GM23338 (cell line): Measurements from ENCODE around the gene LSP1. TPM values are rescaled to one million over a fixed set of nuclear protein-coding genes. Genes with fewer than 3 reads are reported as not detected.

ENCODE experiments used
- ATAC-seq: fragments of 200-7000 bp; cut with Tn5 transposase; 3 replicates; pipeline ENCODE4 v1.9.1; 2020
- DNase-seq: peaks from one replicate; pipeline ENCODE4 v3.0.0-alpha.2; 2015; ENCODE audit warnings: low spot score
- H2AFZ ChIP-seq: fragments of 200-600 bp; sonication (generic); 2 replicates; pipeline ENCODE4 v1.8.0; 2016; ENCODE audit warnings: antibody characterized with exemption, mild to moderate bottlenecking, moderate library complexity
- H3F3A ChIP-seq: fragments of 200-600 bp; sonication (generic); replicated peaks from 2 replicates; pipeline ENCODE4 v1.8.0; 2017; ENCODE audit warnings: antibody characterized with exemption, mixed run types, low read depth
- H3K27ac ChIP-seq: fragments of 200-600 bp; sonication (generic); 2 replicates; pipeline ENCODE4 v1.6.1; 2016; ENCODE audit warnings: low read depth
- H3K27me3 ChIP-seq: fragments of 200-600 bp; sonication (generic); 2 replicates; pipeline ENCODE4 v1.8.0; 2016; ENCODE audit warnings: mild to moderate bottlenecking, mixed run types, moderate library complexity; ENCODE audit not compliant: insufficient read depth
- H3K36me3 ChIP-seq: fragments of 200-600 bp; sonication (generic); 2 replicates; pipeline ENCODE4 v1.8.0; 2016; ENCODE audit warnings: mild to moderate bottlenecking; ENCODE audit not compliant: insufficient read depth
- H3K4me1 ChIP-seq: fragments of 200-600 bp; sonication (generic); 2 replicates; pipeline ENCODE4 v1.8.0; 2016; ENCODE audit warnings: mild to moderate bottlenecking, moderate library complexity; ENCODE audit not compliant: insufficient read depth
- H3K4me2 ChIP-seq: fragments of 200-600 bp; sonication (generic); 2 replicates; pipeline ENCODE4 v1.7.1; 2017; ENCODE audit warnings: mixed run types
- H3K4me3 ChIP-seq: fragments of 200-600 bp; sonication (generic); 2 replicates; pipeline ENCODE4 v1.6.1; 2016; ENCODE audit warnings: mixed run types
- H3K79me2 ChIP-seq: fragments of 200-600 bp; sonication (generic); replicated peaks from 2 replicates; pipeline ENCODE4 v1.8.0; 2017; ENCODE audit warnings: mild to moderate bottlenecking; ENCODE audit not compliant: insufficient read depth
- H3K9me2 ChIP-seq: fragments of 200-600 bp; sonication (generic); 2 replicates; pipeline ENCODE4 v1.8.0; 2017; ENCODE audit not compliant: insufficient read depth
- H4K20me1 ChIP-seq: fragments of 200-600 bp; sonication (generic); replicated peaks from 2 replicates; pipeline ENCODE4 v1.8.0; 2017; ENCODE audit warnings: mild to moderate bottlenecking; ENCODE audit not compliant: insufficient read depth
- H3K27ac Mint-ChIP-seq: 2 replicates; pipeline ENCODE4 v1.8.0; 2020; ENCODE audit warnings: inconsistent platforms, mild to moderate bottlenecking, moderate library complexity, mixed read lengths
- H3K27me3 Mint-ChIP-seq: 3 replicates; pipeline ENCODE4 v1.8.0; 2022; ENCODE audit warnings: low read depth, mild to moderate bottlenecking, moderate library complexity, mixed read lengths, inconsistent platforms; ENCODE audit not compliant: insufficient read depth, poor library complexity
- H3K36me3 Mint-ChIP-seq: 3 replicates; pipeline ENCODE4 v1.8.0; 2021; ENCODE audit warnings: low read depth, mild to moderate bottlenecking, inconsistent platforms, moderate library complexity, mixed read lengths
- H3K4me1 Mint-ChIP-seq: 3 replicates; pipeline ENCODE4 v1.8.0; 2020; ENCODE audit warnings: mild to moderate bottlenecking, inconsistent platforms, mixed read lengths
- H3K4me3 Mint-ChIP-seq: 3 replicates; pipeline ENCODE4 v1.8.0; 2021; ENCODE audit warnings: moderate library complexity, mild to moderate bottlenecking, inconsistent platforms, mixed read lengths
- H3K9me3 Mint-ChIP-seq: 3 replicates; pipeline ENCODE4 v1.8.0; 2020; ENCODE audit warnings: moderate library complexity, mild to moderate bottlenecking, inconsistent platforms, mixed read lengths
- CREB1 ChIP-seq: fragments of 250-450 bp; sonication (Bioruptor Pico); IDR thresholded peaks from 2 replicates; pipeline ENCODE4 v1.5.0; 2020; ENCODE audit warnings: low read depth, mild to moderate bottlenecking, moderate library complexity
- EZH2 ChIP-seq: fragments of 200-600 bp; sonication (generic); IDR thresholded peaks from one replicate; pipeline ENCODE4 v1.8.0; 2017; ENCODE audit warnings: antibody characterized with exemption, mild to moderate bottlenecking, low read depth; ENCODE audit not compliant: unreplicated experiment
- EZH2phosphoT487 ChIP-seq: fragments of 200-600 bp; sonication (generic); IDR thresholded peaks from one replicate; pipeline ENCODE4 v1.8.1; 2018; ENCODE audit warnings: antibody characterized with exemption; ENCODE audit not compliant: unreplicated experiment
- JUNB ChIP-seq: IDR thresholded peaks from one replicate; pipeline ENCODE4 v1.6.1; 2016; ENCODE audit warnings: antibody characterized with exemption; ENCODE audit not compliant: unreplicated experiment
- NANOG ChIP-seq: IDR thresholded peaks from 2 replicates; pipeline ENCODE4 v1.6.1; 2016; ENCODE audit warnings: antibody characterized with exemption, borderline replicate concordance
- POLR2AphosphoS5 ChIP-seq: IDR thresholded peaks from 2 replicates; pipeline ENCODE4 v1.6.1; 2016; ENCODE audit warnings: antibody characterized with exemption, low read depth
- STAT1 ChIP-seq: IDR thresholded peaks from one replicate; pipeline ENCODE4 v1.6.1; 2016; ENCODE audit warnings: antibody characterized with exemption; ENCODE audit not compliant: unreplicated experiment
- ZNF114 ChIP-seq: fragments of 250-450 bp; sonication (Bioruptor Pico); IDR thresholded peaks from 2 replicates; pipeline ENCODE4 v1.5.0; 2020; ENCODE audit warnings: mild to moderate bottlenecking, moderate library complexity
- ZNF331 ChIP-seq: fragments of 250-450 bp; sonication (Bioruptor Pico); IDR thresholded peaks from 2 replicates; pipeline ENCODE4 v1.5.0; 2020; ENCODE audit warnings: low read depth, mild to moderate bottlenecking, moderate library complexity
- polyA plus RNA-seq: library from polyadenylated mRNA; unstranded; fragments of >200 nt; fragmentation: Nextera tagmentation; extraction: Ambion mirVana; gene quantifications from 2 replicates; pipeline ENCODE4 v1.2.1, GENCODE V29; 2016
- total RNA-seq: library from RNA; depleted of rRNA; stranded (reverse); fragments of >200 nt; shearing (Covaris generic); gene quantifications from 2 replicates; pipeline ENCODE4 v1.2.3, GENCODE V29; 2014
- TF ChIP-seq, protein P1 (sequence below), 2 experiments: fragments of 200-600 bp in 1 of 2; sonication (generic) in 1 of 2; conservative IDR thresholded peaks; 2 replicates each; pipeline versions ENCODE4 v1.5.1 to v1.6.1; 2016 to 2017; ENCODE audit warnings: antibody characterized with exemption in 2 of 2, low read depth in 2 of 2, mild to moderate bottlenecking in 2 of 2, moderate library complexity in 1 of 2
- TF ChIP-seq, protein P2 (sequence below): IDR thresholded peaks from 2 replicates; pipeline ENCODE4 v1.6.1; 2016; ENCODE audit warnings: antibody characterized with exemption
- TF ChIP-seq, protein P3 (sequence below): IDR thresholded peaks from one replicate; pipeline ENCODE4 v1.6.1; 2018; ENCODE audit warnings: antibody characterized with exemption; ENCODE audit not compliant: unreplicated experiment

Gene LSP1
- total and polyA plus RNA-seq, 2 experiments from 2014 or later = 0.84 TPM; not detected in 1

DNA sequence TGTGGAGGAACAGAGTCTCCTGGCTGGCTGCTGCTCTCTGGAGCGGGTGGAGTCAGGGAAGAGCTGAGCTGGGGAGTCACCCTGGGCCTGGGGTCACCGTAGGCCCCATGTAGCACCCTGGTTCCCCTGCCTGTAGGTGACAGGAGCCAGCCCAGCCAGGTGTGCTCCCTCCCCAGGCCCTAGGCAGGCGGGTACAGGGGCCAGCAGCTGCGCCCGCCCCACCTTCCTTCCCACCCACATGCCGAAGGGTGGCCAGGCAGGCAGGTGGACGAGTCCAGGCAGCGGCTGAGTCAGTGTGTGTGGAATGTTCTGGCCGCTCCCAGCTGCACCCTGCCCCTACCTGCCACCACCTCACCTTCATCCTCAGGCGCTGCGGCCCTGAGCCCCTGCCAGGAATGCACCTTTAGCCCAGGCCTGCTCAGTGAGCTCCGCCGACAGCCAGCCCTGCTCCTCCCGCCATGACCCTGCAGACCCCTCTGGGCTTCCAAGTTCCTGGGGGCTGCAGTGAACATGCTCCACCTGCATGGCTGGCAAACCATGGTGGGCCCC is 18.7 kb upstream of the LSP1 start:
- H2AFZ ChIP-seq = no peak overlapping the region
- no peaks in the 10 kb centered on the region for H4K20me1 ChIP-seq
- no peak overlapping the region for H3K4me3 ChIP-seq
- no peaks in the 10 kb centered on the region for H3K36me3 Mint-ChIP-seq
- no peaks in the 10 kb centered on the region for H3K9me2 ChIP-seq
- TF ChIP-seq JUNB (no peak), EZH2 (no peak), CREB1 (no peak), POLR2AphosphoS5 (no peak), ZNF114 (CRISPR knock-in tag) (no peak), EZH2phosphoT487 (no peak), STAT1 (no peak), ZNF331 (no peak)
- TF ChIP-seq, protein P1, sequence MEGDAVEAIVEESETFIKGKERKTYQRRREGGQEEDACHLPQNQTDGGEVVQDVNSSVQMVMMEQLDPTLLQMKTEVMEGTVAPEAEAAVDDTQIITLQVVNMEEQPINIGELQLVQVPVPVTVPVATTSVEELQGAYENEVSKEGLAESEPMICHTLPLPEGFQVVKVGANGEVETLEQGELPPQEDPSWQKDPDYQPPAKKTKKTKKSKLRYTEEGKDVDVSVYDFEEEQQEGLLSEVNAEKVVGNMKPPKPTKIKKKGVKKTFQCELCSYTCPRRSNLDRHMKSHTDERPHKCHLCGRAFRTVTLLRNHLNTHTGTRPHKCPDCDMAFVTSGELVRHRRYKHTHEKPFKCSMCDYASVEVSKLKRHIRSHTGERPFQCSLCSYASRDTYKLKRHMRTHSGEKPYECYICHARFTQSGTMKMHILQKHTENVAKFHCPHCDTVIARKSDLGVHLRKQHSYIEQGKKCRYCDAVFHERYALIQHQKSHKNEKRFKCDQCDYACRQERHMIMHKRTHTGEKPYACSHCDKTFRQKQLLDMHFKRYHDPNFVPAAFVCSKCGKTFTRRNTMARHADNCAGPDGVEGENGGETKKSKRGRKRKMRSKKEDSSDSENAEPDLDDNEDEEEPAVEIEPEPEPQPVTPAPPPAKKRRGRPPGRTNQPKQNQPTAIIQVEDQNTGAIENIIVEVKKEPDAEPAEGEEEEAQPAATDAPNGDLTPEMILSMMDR (conservative IDR thresholded peaks at IDR 0.05; ENCODE audit: low read depth in 2 of 2) = no peak
- TF ChIP-seq, protein P2, sequence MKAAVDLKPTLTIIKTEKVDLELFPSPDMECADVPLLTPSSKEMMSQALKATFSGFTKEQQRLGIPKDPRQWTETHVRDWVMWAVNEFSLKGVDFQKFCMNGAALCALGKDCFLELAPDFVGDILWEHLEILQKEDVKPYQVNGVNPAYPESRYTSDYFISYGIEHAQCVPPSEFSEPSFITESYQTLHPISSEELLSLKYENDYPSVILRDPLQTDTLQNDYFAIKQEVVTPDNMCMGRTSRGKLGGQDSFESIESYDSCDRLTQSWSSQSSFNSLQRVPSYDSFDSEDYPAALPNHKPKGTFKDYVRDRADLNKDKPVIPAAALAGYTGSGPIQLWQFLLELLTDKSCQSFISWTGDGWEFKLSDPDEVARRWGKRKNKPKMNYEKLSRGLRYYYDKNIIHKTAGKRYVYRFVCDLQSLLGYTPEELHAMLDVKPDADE = no peak
- H3K4me1 ChIP-seq = no peaks in the 10 kb centered on the region; the same call in 1 of the 2 replicates
- no peaks in the 10 kb centered on the region for H3K36me3 ChIP-seq
- ATAC-seq (no peak), DNase-seq (no peak)
- no peaks in the 10 kb centered on the region for H3K9me3 Mint-ChIP-seq
- H3K4me2 ChIP-seq = no peak overlapping the region
- no peak overlapping the region for H3K4me3 Mint-ChIP-seq
- H3K4me1 Mint-ChIP-seq = peaks cover 5% of the 10 kb centered on the region; the same call in 1 of the 3 replicates
- no peak overlapping the region for H3K27ac ChIP-seq
- no peaks in the 10 kb centered on the region for H3F3A ChIP-seq
- no peaks in the 10 kb centered on the region for H3K27me3 ChIP-seq
- no peaks in the 10 kb centered on the region for H3K79me2 ChIP-seq
- H3K27me3 Mint-ChIP-seq = peaks cover 11% of the 10 kb centered on the region
- H3K27ac Mint-ChIP-seq = no peak overlapping the region

DNA sequence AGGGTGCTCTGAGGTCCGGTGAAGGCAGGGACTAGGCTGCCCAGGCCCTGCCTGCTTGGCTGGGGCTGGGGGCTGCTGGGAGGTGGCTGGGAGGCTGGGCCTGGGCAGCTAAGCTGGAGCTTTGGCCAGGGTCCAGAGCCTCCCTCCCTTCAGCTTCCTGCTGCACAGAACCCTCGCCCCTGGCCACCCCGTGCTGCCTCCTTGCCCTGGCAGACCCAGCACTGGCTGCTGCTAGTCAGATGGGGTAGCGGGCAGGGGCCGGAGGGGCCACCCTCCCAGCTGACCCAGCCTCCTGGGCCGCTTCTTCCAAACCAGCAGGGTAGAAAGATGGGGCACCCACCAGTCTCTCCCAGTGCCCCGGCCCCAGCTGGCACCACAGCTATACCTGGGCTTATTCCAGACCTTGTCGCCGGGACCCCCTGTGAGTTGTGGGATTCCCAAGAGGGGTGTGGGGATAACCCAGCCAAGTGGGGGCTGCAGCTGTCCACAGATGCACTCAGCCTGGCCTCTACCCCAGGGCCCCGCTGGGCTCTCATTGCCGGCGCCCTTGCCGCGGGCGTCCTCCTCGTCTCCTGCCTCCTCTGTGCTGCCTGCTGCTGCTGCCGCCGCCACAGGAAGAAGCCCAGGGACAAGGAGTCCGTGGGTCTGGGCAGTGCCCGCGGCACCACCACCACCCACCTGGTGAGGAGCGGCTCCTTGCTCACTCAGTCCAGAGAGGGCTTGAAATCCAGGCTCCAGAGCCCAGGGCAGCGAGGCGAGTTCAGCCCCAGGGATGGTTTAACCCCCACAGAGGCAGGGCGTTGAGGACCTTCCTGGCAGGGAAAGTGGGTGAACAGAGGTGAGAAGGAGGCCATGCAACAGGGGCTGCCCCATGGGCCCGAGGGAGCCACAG is 17.9 kb upstream of the LSP1 start, which contains the start of gene SYT8:
Gene SYT8 (plus strand): TSS at position 212 of the 892 bp plus-strand sequence. CDS start 116 bp downstream, at position 328.
- no peak for DNase-seq
- Histone ChIP-seq H3K79me2 (no peaks in the 10 kb centered on the region), H3K36me3 (no peaks in the 10 kb centered on the region), H3K4me2 (no peak within 1 kb of the TSS), H3F3A (no peaks in the 10 kb centered on the region), H3K4me1 (no peaks in the 10 kb centered on the region; the same call in 1 of the 2 replicates), H3K27ac (no peak within 1 kb of the TSS), H4K20me1 (no peaks in the 10 kb centered on the region), H2AFZ (no peak within 1 kb of the TSS), H3K27me3 (no peaks in the 10 kb centered on the region), H3K4me3 (no peak within 1 kb of the TSS), H3K9me2 (no peaks in the 10 kb centered on the region)
- ATAC-seq = no peak
- Mint-ChIP-seq H3K27ac (no peak within 1 kb of the TSS), H3K27me3 (peaks cover 11% of the 10 kb centered on the region), H3K4me1 (peaks cover 5% of the 10 kb centered on the region; the same call in 1 of the 3 replicates), H3K9me3 (no peaks in the 10 kb centered on the region), H3K36me3 (no peaks in the 10 kb centered on the region), H3K4me3 (no peak within 1 kb of the TSS)
- TF ChIP-seq NANOG (no peak), ZNF331 (no peak), ZNF114 (CRISPR knock-in tag) (no peak), POLR2AphosphoS5 (no peak), EZH2 (no peak), EZH2phosphoT487 (no peak)
- TF ChIP-seq, protein P2 = no peak
- TF ChIP-seq, protein P3, sequence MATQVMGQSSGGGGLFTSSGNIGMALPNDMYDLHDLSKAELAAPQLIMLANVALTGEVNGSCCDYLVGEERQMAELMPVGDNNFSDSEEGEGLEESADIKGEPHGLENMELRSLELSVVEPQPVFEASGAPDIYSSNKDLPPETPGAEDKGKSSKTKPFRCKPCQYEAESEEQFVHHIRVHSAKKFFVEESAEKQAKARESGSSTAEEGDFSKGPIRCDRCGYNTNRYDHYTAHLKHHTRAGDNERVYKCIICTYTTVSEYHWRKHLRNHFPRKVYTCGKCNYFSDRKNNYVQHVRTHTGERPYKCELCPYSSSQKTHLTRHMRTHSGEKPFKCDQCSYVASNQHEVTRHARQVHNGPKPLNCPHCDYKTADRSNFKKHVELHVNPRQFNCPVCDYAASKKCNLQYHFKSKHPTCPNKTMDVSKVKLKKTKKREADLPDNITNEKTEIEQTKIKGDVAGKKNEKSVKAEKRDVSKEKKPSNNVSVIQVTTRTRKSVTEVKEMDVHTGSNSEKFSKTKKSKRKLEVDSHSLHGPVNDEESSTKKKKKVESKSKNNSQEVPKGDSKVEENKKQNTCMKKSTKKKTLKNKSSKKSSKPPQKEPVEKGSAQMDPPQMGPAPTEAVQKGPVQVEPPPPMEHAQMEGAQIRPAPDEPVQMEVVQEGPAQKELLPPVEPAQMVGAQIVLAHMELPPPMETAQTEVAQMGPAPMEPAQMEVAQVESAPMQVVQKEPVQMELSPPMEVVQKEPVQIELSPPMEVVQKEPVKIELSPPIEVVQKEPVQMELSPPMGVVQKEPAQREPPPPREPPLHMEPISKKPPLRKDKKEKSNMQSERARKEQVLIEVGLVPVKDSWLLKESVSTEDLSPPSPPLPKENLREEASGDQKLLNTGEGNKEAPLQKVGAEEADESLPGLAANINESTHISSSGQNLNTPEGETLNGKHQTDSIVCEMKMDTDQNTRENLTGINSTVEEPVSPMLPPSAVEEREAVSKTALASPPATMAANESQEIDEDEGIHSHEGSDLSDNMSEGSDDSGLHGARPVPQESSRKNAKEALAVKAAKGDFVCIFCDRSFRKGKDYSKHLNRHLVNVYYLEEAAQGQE = no peak
- TF ChIP-seq, protein P1 (conservative IDR thresholded peaks at IDR 0.05; ENCODE audit: low read depth in 2 of 2) = no peak
